ENCODE measurements around the gene NSFL1C.

Gene NSFL1C

GRCh38 chr20:1449370-1449769 lies 17.3 kb downstream of the NSFL1C start:
- Histone ChIP-seq H3K36me3 (ENCODE audit: control insufficient read depth, insufficient read depth, low read length) (peaks cover 36% of the 10 kb centered on the region), H3K4me3 (replicated peaks; ENCODE audit: low read depth, low read length) (no peak overlapping the region), H3K27me3 (replicated peaks; ENCODE audit: control insufficient read depth, insufficient read depth, low read length) (no peaks in the 10 kb centered on the region)
- no peak for DNase-seq (ENCODE audit: extremely low read depth, insufficient read length)
- no peak for TF ChIP-seq CTCF (IDR thresholded peaks at IDR 0.05; ENCODE audit: insufficient read depth, low read length, poor library complexity, severe bottlenecking)

GRCh38 chr20:1448081-1448620 lies 18.5 kb downstream of the NSFL1C start:
- H3K4me3 ChIP-seq (replicated peaks; ENCODE audit: low read depth, low read length) = no peak overlapping the region
- H3K36me3 ChIP-seq (ENCODE audit: control insufficient read depth, insufficient read depth, low read length) = peaks cover 40% of the 10 kb centered on the region
- no peak for TF ChIP-seq CTCF (IDR thresholded peaks at IDR 0.05; ENCODE audit: insufficient read depth, low read length, poor library complexity, severe bottlenecking)
- DNase-seq (ENCODE audit: extremely low read depth, insufficient read length) = no peak
- H3K27me3 ChIP-seq (replicated peaks; ENCODE audit: control insufficient read depth, insufficient read depth, low read length) = no peaks in the 10 kb centered on the region

- Histone ChIP-seq H3K4me3 (replicated peaks; ENCODE audit: low read depth, low read length) (no peak overlapping the region), H3K27me3 (replicated peaks; ENCODE audit: control insufficient read depth, insufficient read depth, low read length) (no peaks in the 10 kb centered on the region), H3K36me3 (ENCODE audit: control insufficient read depth, insufficient read depth, low read length) (peaks cover 35% of the 10 kb centered on the region)
- DNase-seq (ENCODE audit: extremely low read depth, insufficient read length) = no peak
- no peak for TF ChIP-seq CTCF (IDR thresholded peaks at IDR 0.05; ENCODE audit: insufficient read depth, low read length, poor library complexity, severe bottlenecking)
These were observed 20.1 kb downstream of the NSFL1C start for GRCh38 chr20:1446536-1446935.

GRCh38 chr20:1443085-1443484 lies 23.6 kb downstream of the NSFL1C start:
- Histone ChIP-seq H3K36me3 (ENCODE audit: control insufficient read depth, insufficient read depth, low read length) (peaks cover 25% of the 10 kb centered on the region), H3K4me3 (replicated peaks; ENCODE audit: low read depth, low read length) (no peak overlapping the region), H3K27me3 (replicated peaks; ENCODE audit: control insufficient read depth, insufficient read depth, low read length) (no peaks in the 10 kb centered on the region)
- DNase-seq (ENCODE audit: extremely low read depth, insufficient read length) = no peak
- no peak for TF ChIP-seq CTCF (IDR thresholded peaks at IDR 0.05; ENCODE audit: insufficient read depth, low read length, poor library complexity, severe bottlenecking)

GRCh38 chr20:1442304-1442703 lies 24.3 kb downstream of the NSFL1C start:
- peaks cover 22% of the 10 kb centered on the region for H3K36me3 ChIP-seq (ENCODE audit: control insufficient read depth, insufficient read depth, low read length)
- no peaks in the 10 kb centered on the region for H3K27me3 ChIP-seq (replicated peaks; ENCODE audit: control insufficient read depth, insufficient read depth, low read length)
- TF ChIP-seq CTCF (IDR thresholded peaks at IDR 0.05; ENCODE audit: insufficient read depth, low read length, poor library complexity, severe bottlenecking) = no peak

GRCh38 chr20:1441133-1441532 lies 25.5 kb downstream of the NSFL1C start:
- Histone ChIP-seq H3K27me3 (replicated peaks; ENCODE audit: control insufficient read depth, insufficient read depth, low read length) (no peaks in the 10 kb centered on the region), H3K36me3 (ENCODE audit: control insufficient read depth, insufficient read depth, low read length) (peaks cover 22% of the 10 kb centered on the region), H3K4me3 (replicated peaks; ENCODE audit: low read depth, low read length) (no peak overlapping the region)
- no peak for DNase-seq (ENCODE audit: extremely low read depth, insufficient read length)
- no peak for TF ChIP-seq CTCF (IDR thresholded peaks at IDR 0.05; ENCODE audit: insufficient read depth, low read length, poor library complexity, severe bottlenecking)

More at GRCh38 chr20:1442304-1442703, 24.3 kb downstream of the NSFL1C start:
- DNase-seq (ENCODE audit: extremely low read depth, insufficient read length) = no peak
- H3K4me3 ChIP-seq (replicated peaks; ENCODE audit: low read depth, low read length) = no peak overlapping the region
